Measurements from ENCODE around the gene OARD1. TPM values are rescaled to one million over a fixed set of nuclear protein-coding genes. Genes with fewer than 3 reads are reported as not detected.

Gene OARD1
- polyA plus RNA-seq, 3 donors, result 55.4 to 67.2 (median 62.2) TPM

- DNase-seq, result no peak
Observed at GRCh38 chr6:41054511-41054910, 17.6 kb downstream of the OARD1 start.

GRCh38 chr6:41053041-41053440 is 19.1 kb downstream of the OARD1 start, which contains the start of gene APOBEC2:
Gene APOBEC2, plus strand, starts transcription at chr6:41053202. Its CDS starts 146 bp downstream, at chr6:41053348.
- no peak for DNase-seq

GRCh38 chr6:41051873-41052272 is 20.3 kb downstream of the OARD1 start:
- DNase-seq, result no peak

- no peak for DNase-seq
Observed at GRCh38 chr6:41050536-41050935, 21.6 kb downstream of the OARD1 start.

- no peak for DNase-seq
Observed at GRCh38 chr6:41049955-41050354, 22.2 kb downstream of the OARD1 start.

GRCh38 chr6:41049521-41049920 is 22.6 kb downstream of the OARD1 start:
- DNase-seq, result no peak

GRCh38 chr6:41047745-41048732 is 24.1 kb downstream of the OARD1 start:
- DNase-seq, result no peak

GRCh38 chr6:41047306-41047705 is 24.9 kb downstream of the OARD1 start:
- DNase-seq, result no peak

GRCh38 chr6:41046084-41046483 is 26.1 kb downstream of the OARD1 start:
- no peak for DNase-seq

GRCh38 chr6:41045664-41046063 is 26.5 kb downstream of the OARD1 start:
- no peak for DNase-seq

- DNase-seq, result no peak
Observed at GRCh38 chr6:41043151-41043550, 29.0 kb downstream of the OARD1 start.

GRCh38 chr6:41042226-41043055 is 29.7 kb downstream of the OARD1 start, which contains the start of gene TSPO2:
Gene TSPO2, plus strand, starts transcription at chr6:41042467. Its CDS starts 519 bp downstream, at chr6:41042986.
- DNase-seq, result no peak

- no peak for DNase-seq
Observed at GRCh38 chr6:41040940-41041536, 31.1 kb downstream of the OARD1 start.

GRCh38 chr6:41040101-41040939 is 31.8 kb downstream of the OARD1 start:
- DNase-seq, result no peak

GRCh38 chr6:41039060-41039998 is 32.8 kb downstream of the OARD1 start, which contains the start of gene UNC5CL:
Gene UNC5CL, minus strand, starts transcription at chr6:41039221. Its CDS starts 4,147 bp downstream, at chr6:41035074.
- no peak for DNase-seq

GRCh38 chr6:41038205-41038604 is 34.0 kb downstream of the OARD1 start:
- DNase-seq, result no peak

- DNase-seq, result no peak
Observed at GRCh38 chr6:41037107-41037900, 34.9 kb downstream of the OARD1 start.

- DNase-seq, result no peak
Observed at GRCh38 chr6:41036601-41037000, 35.6 kb downstream of the OARD1 start.

GRCh38 chr6:41036186-41036585 is 36.0 kb downstream of the OARD1 start:
- no peak for DNase-seq
